HG02840 (cell line): ENCODE measurements around the gene PDXK.

ENCODE experiments used
- ATAC-seq: cut with Tn5 transposase; IDR thresholded peaks from one replicate; pipeline ENCODE4 v1.9.1; 2021; ENCODE audit warnings: mild to moderate bottlenecking, moderate library complexity, moderate number of reproducible peaks; ENCODE audit not compliant: unreplicated experiment, low FRiP score

Gene PDXK

DNA sequence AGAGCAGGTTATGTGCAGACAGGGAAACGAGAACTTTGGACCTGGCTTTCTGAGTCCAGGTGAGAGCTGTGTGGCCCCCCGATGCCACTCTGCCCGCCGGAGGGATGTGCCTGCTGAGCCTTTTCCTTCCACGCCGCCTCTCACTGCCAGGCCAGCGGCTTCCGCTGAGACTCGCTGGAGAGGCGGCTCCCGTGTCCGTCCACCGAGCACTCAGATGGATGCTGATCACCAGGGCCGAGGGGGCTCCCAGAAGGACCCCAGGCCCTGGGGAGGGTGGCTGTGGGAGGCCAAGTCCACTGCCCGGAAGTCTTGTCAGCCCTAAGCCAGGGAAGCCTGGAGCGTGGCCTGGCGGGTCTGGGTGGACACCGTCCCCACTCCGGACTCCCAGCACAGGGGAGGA, 40.7 kb downstream of the PDXK start:
- no peak for ATAC-seq

DNA sequence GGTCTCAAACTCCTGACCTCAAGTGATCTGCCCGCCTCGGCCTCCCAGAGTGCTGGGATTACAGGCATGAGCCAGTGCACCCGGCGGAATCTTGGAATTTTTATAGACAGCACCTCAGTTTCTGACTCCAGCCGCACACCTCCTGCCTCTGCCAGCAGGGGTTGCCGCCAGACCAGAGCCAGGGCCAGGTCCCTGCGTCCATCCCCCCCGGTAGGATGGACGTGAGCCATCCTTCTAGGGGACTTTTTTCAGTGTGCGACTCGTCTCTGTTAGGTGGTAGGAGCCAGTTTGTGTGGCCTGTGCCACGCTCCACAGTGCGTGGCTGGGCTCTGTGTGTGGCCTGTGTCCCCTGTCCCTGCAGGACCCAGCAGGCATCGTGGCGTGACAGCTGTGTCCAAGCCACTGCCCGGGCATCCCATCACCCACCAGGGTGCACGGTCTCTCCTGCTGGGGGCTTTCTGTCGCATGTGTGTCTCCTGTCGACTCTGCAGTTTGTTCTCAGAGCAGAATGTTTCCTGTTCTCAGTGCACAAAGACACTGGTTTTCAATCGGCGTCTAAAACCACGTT, 41.5 kb downstream of the PDXK start:
- no peak for ATAC-seq

DNA sequence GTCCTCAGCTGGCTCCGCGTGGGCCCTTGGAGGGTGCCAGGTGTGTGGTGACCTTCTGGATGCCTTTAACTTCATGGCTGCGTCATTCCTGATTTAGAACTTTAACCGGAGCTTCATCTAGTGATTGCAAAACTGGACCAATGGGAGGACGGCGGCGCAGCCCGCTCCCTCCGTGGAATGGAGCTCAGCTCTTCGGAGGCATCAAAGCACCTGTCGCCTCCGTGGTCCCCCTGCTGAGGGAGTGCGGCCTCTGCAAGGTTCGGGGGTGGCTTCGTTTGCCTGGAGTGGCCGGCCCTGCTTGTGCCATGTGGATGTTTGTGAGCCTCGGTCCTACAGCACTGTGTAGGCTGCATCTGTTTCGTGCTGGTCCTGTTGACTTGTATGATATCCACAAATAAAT, 43.0 kb downstream of the PDXK start:
- ATAC-seq = no peak

DNA sequence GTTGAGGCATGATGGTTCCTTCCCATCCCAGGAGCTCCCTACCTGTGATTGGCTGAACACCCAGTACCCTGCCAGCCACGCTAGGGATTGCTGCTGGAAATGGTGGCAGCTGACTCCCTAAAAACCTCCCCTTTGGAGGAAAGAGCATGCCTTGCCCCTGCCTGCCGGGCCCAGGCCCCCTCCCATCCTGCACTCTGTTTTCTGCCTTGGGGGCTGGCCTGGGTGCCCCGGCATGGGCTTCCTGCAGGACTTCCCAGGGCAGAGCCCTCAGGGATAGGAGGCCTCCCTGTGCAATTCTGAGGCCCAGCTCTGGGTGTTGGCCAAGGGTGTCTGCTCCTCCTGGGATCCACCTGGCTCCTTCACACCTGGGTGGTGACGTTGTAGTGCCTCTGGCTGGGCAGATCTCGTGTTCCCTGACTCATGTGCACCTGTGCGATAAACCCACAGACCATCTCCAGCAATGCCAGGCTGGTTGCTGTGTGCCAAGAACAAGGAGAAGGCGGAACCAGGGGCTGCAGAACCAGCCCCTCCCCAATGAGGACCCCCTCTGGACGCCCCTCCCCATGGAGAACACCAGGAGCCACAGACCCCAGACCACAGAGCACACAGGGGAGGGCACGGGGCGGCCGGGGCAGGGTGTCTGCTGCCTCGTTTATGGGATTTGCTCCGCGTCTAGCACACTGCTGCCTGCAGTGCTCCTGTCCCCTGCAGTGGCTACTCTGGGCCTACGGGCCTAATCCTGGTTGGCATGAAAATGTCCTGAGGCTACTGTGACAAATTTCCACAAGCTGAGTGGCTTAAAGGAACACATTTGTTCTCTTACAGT, 43.6 kb downstream of the PDXK start:
- ATAC-seq = no peak

GRCh38 chr21:43763901-43764523, 45.1 kb downstream of the PDXK start:
- ATAC-seq = no peak

GRCh38 chr21:43764576-43765495, 45.9 kb downstream of the PDXK start:
- no peak for ATAC-seq

GRCh38 chr21:43766734-43767497, 48.0 kb downstream of the PDXK start:
- no peak for ATAC-seq

- ATAC-seq = no peak
Measured at GRCh38 chr21:43767498-43767983, 48.6 kb downstream of the PDXK start.

DNA sequence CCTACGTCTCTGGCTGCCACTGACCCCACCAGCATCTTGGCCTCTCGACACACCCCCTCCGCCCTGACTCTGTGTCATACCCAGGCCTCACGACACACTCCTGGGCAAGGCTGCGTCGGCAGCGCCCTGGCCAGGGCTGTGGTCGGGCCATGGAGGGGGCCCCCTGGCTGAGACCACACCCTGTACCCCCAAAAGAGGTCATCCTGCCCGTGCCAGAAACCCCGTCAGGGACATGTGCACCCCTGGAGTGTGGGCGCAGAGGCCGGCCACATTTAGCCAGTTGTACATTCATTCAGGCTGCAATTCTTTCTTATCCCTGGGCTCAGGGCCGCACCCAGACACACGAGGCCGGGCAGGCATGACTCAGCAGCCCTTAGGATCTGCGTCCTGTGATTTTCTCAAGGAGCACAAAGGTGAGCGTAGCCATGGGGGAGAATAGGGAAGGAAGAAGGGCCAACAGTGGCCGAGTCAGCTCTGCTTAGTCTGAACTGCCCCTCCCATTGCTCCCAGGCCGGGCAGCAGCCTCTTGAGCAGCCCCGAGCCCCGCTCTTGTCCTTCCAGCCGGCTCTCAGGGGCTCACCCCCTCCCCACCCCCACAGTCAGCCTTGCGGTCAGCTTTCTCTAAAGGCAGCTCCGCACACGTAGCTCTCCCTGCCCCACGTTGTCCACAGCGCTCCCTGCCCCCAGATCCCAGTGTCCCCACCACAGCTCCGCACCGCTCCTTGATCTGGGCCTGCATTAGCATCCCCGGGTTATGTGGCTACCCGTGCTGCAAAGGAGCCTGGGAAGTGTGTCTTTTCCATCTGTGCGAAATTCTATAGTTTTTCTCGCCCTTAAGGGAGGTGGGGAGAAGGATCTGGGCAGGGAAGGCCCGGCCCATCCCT, 49.3 kb downstream of the PDXK start:
- no peak for ATAC-seq

- no peak for ATAC-seq
Measured at GRCh38 chr21:43768868-43769167, 49.9 kb downstream of the PDXK start.

GRCh38 chr21:43769325-43769958, 50.5 kb downstream of the PDXK start:
- ATAC-seq = no peak

- ATAC-seq = no peak
Measured at GRCh38 chr21:43770066-43770655, 51.2 kb downstream of the PDXK start.

DNA sequence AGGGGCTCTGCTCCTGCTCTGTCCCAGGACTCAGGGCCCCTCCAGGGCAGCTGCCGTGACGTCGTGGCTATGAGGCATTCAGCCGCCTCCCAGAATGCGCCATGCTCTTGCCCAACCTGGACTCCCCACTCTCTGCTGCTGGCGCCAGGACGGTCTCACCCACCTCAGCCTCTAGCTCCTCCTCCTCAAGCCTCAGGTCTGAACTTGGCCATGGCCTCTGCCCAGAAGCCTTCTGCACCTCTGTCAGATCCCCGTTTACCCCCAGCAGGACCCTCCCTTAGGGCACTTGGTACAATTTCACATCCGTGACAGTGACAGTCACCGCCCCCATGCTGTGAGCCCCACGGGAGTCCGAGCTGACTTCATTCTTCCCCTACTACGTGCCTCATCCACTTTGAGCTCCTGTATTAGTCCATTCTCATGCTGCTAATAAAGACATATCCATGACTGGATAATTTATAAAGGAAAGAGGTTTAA, 52.3 kb downstream of the PDXK start:
- ATAC-seq = no peak

GRCh38 chr21:43771698-43772424, 52.9 kb downstream of the PDXK start:
- no peak for ATAC-seq

- ATAC-seq = no peak
Measured at GRCh38 chr21:43772425-43772821, 53.5 kb downstream of the PDXK start.

- no peak for ATAC-seq
Measured at GRCh38 chr21:43774163-43774562, 55.2 kb downstream of the PDXK start.

- no peak for ATAC-seq
Measured at GRCh38 chr21:43775190-43775589, 56.3 kb downstream of the PDXK start.
